Liver (tissue), 9 donors: Measurements from ENCODE around the gene SESN1. TPM values are rescaled to one million over a fixed set of nuclear protein-coding genes. Genes with fewer than 3 reads are reported as not detected.

ENCODE experiments used
- DNase-seq: peaks from one replicate; pipeline ENCODE4 v3.0.0-alpha.2; 2017; ENCODE audit warnings: low spot score
- H3K27ac ChIP-seq, 2 donors: one replicate each; pipeline ENCODE4 v1.7.0; 2013; ENCODE audit warnings: inconsistent platforms in 2 of 2, low read length in 2 of 2, control low read depth in 1 of 2, low read depth in 1 of 2, mild to moderate bottlenecking in 1 of 2
- H3K27me3 ChIP-seq, 4 donors: one replicate each; pipeline versions ENCODE4 v1.6.1 to v1.7.0; 2013; ENCODE audit warnings: low read length in 3 of 4, inconsistent platforms in 1 of 4, mild to moderate bottlenecking in 1 of 4, moderate library complexity in 1 of 4; ENCODE audit not compliant: control insufficient read depth in 4 of 4, insufficient read depth in 4 of 4
- H3K36me3 ChIP-seq, 4 donors: one replicate each; pipeline versions ENCODE4 v1.6.1 to v1.7.0; 2013; ENCODE audit warnings: low read length in 3 of 4, mild to moderate bottlenecking in 3 of 4, low read depth in 1 of 4, moderate library complexity in 1 of 4; ENCODE audit not compliant: control insufficient read depth in 4 of 4, insufficient read depth in 3 of 4
- H3K4me1 ChIP-seq, 4 donors: one replicate each; pipeline versions ENCODE4 v1.6.1 to v1.7.0; 2013; ENCODE audit warnings: low read length in 3 of 4, mild to moderate bottlenecking in 3 of 4, moderate library complexity in 1 of 4; ENCODE audit not compliant: control insufficient read depth in 4 of 4, insufficient read depth in 4 of 4
- H3K4me3 ChIP-seq, 3 donors: one replicate each; pipeline versions ENCODE4 v1.6.1 to v1.7.0; 2013; ENCODE audit warnings: low read length in 3 of 3, control low read depth in 1 of 3, low read depth in 1 of 3, mild to moderate bottlenecking in 1 of 3
- H3K9ac ChIP-seq, 2 donors: one replicate each; pipeline ENCODE4 v1.7.0; 2013; ENCODE audit warnings: low read length in 2 of 2, mild to moderate bottlenecking in 2 of 2, moderate library complexity in 2 of 2, control low read depth in 1 of 2, low read depth in 1 of 2
- H3K9me3 ChIP-seq, 4 donors: one replicate each; pipeline versions ENCODE4 v1.6.1 to v1.7.0; 2013; ENCODE audit warnings: low read length in 3 of 4; ENCODE audit not compliant: control insufficient read depth in 4 of 4
- ATF3 ChIP-seq: IDR thresholded peaks from 2 replicates; pipeline ENCODE4 v1.6.1; 2016; ENCODE audit warnings: antibody characterized with exemption
- CTCF ChIP-seq: fragments of 150-350 bp; IDR thresholded peaks from 2 replicates; pipeline ENCODE4 v1.5.1; 2017; ENCODE audit warnings: improper control_type of control experiment, low read depth, low read length; ENCODE audit not compliant: missing input control
- EGR1 ChIP-seq, 2 donors: IDR thresholded peaks; 2 replicates each; pipeline ENCODE4 v1.6.1; 2016 to 2018; ENCODE audit warnings: antibody characterized with exemption in 2 of 2, low read depth in 2 of 2
- FOXA1 ChIP-seq: IDR thresholded peaks from 2 replicates; pipeline ENCODE4 v1.6.1; 2016; ENCODE audit warnings: antibody characterized with exemption
- FOXA2 ChIP-seq: IDR thresholded peaks from 2 replicates; pipeline ENCODE4 v1.6.1; 2016; ENCODE audit warnings: antibody characterized with exemption
- GABPA ChIP-seq, 2 donors: IDR thresholded peaks in 1 of 2; conservative IDR thresholded peaks in 1 of 2; 2 replicates each; pipeline ENCODE4 v1.6.1; 2016; ENCODE audit warnings: antibody characterized with exemption in 2 of 2, mild to moderate bottlenecking in 1 of 2, moderate library complexity in 1 of 2
- HNF4A ChIP-seq, 2 donors: conservative IDR thresholded peaks; 2 replicates each; pipeline ENCODE4 v1.6.1; 2016; ENCODE audit warnings: antibody characterized with exemption in 2 of 2, mild to moderate bottlenecking in 2 of 2
- HNF4G ChIP-seq: IDR thresholded peaks from 2 replicates; pipeline ENCODE4 v1.6.1; 2016; ENCODE audit warnings: antibody characterized with exemption
- JUND ChIP-seq, 2 donors: IDR thresholded peaks; 2 replicates each; pipeline ENCODE4 v1.6.1; 2016; ENCODE audit warnings: antibody characterized with exemption in 2 of 2
- MAX ChIP-seq: IDR thresholded peaks from 2 replicates; pipeline ENCODE4 v1.6.1; 2016; ENCODE audit warnings: antibody characterized with exemption
- NR2F2 ChIP-seq: IDR thresholded peaks from 2 replicates; pipeline ENCODE4 v1.6.1; 2016; ENCODE audit warnings: antibody characterized with exemption
- RAD21 ChIP-seq, 2 donors: IDR thresholded peaks; 2 replicates each; pipeline ENCODE4 v1.6.1; 2016; ENCODE audit warnings: antibody characterized with exemption in 2 of 2, mild to moderate bottlenecking in 2 of 2
- REST ChIP-seq: IDR thresholded peaks from 2 replicates; pipeline ENCODE4 v1.6.1; 2016; ENCODE audit warnings: antibody characterized with exemption, mild to moderate bottlenecking
- RXRA ChIP-seq, 2 donors: IDR thresholded peaks; 2 replicates each; pipeline ENCODE4 v1.6.1; 2017 to 2018; ENCODE audit warnings: antibody characterized with exemption in 2 of 2, mild to moderate bottlenecking in 1 of 2
- SP1 ChIP-seq: IDR thresholded peaks from 2 replicates; pipeline ENCODE4 v1.6.1; 2018; ENCODE audit warnings: antibody characterized with exemption, mild to moderate bottlenecking
- TAF1 ChIP-seq: conservative IDR thresholded peaks from 2 replicates; pipeline ENCODE4 v1.6.1; 2016; ENCODE audit warnings: antibody characterized with exemption, mild to moderate bottlenecking
- YY1 ChIP-seq: IDR thresholded peaks from 2 replicates; pipeline ENCODE4 v1.6.1; 2016; ENCODE audit warnings: antibody characterized with exemption, mild to moderate bottlenecking
- ZBTB33 ChIP-seq: IDR thresholded peaks from 2 replicates; pipeline ENCODE4 v1.6.1; 2016; ENCODE audit warnings: antibody characterized with exemption
- WGBS: extraction: QIAGEN DNeasy Blood & Tissue Kit; methylation state at CpG from one replicate; pipeline ENCODE4 v1.1.7; 2013; 5-methylcytosine and 5-hydroxymethylcytosine counted together
- polyA plus RNA-seq, 2 donors: library from polyadenylated mRNA; stranded (reverse) in 1 of 2; unstranded in 1 of 2; fragments of 200-250 nt in 1 of 2; fragments of >200 nt in 1 of 2; fragmentation: Nextera tagmentation in 1 of 2; extraction: Ambion mirVana in 1 of 2; gene quantifications; one replicate each; pipeline versions ENCODE4 v1.2.1 to v1.2.3, GENCODE V29; 2013 to 2015
- total RNA-seq, 2 donors: library from RNA; depleted of rRNA; stranded (reverse); fragments of >200 nt; gene quantifications; one replicate each; pipeline ENCODE4 v1.2.3, GENCODE V29; 2014
- donor health status: healthy.
- donor health status: healthy.
- donor health status: healthy.
- donor health status: healthy.
- donor health status: healthy.

Gene SESN1
- total and polyA plus RNA-seq, 4 donors: 6.2 to 17.0 (median 11.0) TPM

- H3K27ac ChIP-seq: no peak overlapping the region
- H3K9me3 ChIP-seq: no peaks in the 10 kb centered on the region
- no peaks in the 10 kb centered on the region for H3K27me3 ChIP-seq
- 82% methylated on average over 3 of the region's 3 CpGs for WGBS
- no peak overlapping the region for H3K9ac ChIP-seq
- H3K36me3 ChIP-seq: no peaks in the 10 kb centered on the region
- H3K4me1 ChIP-seq: peaks cover 0 to 50% (median 22%) of the 10 kb centered on the region in 4 donors
- no peak for DNase-seq
- no peak overlapping the region for H3K4me3 ChIP-seq
- TF ChIP-seq YY1: no peak
- TF ChIP-seq TAF1: no peak
- no peak for TF ChIP-seq HNF4A (conservative IDR thresholded peaks at IDR 0.05)
- TF ChIP-seq REST: no peak
- TF ChIP-seq EGR1 (IDR thresholded peaks at IDR 0.05; ENCODE audit: low read depth in 2 of 2): no peak
- TF ChIP-seq NR2F2: no peak
- no peak for TF ChIP-seq SP1
- no peak for TF ChIP-seq RXRA (IDR thresholded peaks at IDR 0.05)
- no peak for TF ChIP-seq HNF4G
- no peak for TF ChIP-seq ATF3
- TF ChIP-seq JUND (IDR thresholded peaks at IDR 0.05): no peak
- no peak for TF ChIP-seq FOXA1
- TF ChIP-seq MAX: no peak
- no peak for TF ChIP-seq FOXA2
- no peak for TF ChIP-seq RAD21 (IDR thresholded peaks at IDR 0.05)
- TF ChIP-seq CTCF: no peak
- no peak for TF ChIP-seq ZBTB33
- no peak for TF ChIP-seq GABPA (IDR thresholded peaks at IDR 0.05 in 1 of 2, conservative IDR thresholded peaks at IDR 0.05 in 1 of 2)
Observed at GRCh38 chr6:109118871-109119354, 24.3 kb upstream of the SESN1 start.
